GM12874 (cell line): ENCODE measurements around the gene MUTYH.

Source experiments
- TF ChIP-seq, protein P1 (sequence below): IDR thresholded peaks from 2 replicates; pipeline ENCODE4 v1.5.1; 2011; ENCODE audit warnings: low read depth, mild to moderate bottlenecking, control low read depth, low read length, moderate library complexity; ENCODE audit not compliant: insufficient read depth

The MUTYH gene

DNA sequence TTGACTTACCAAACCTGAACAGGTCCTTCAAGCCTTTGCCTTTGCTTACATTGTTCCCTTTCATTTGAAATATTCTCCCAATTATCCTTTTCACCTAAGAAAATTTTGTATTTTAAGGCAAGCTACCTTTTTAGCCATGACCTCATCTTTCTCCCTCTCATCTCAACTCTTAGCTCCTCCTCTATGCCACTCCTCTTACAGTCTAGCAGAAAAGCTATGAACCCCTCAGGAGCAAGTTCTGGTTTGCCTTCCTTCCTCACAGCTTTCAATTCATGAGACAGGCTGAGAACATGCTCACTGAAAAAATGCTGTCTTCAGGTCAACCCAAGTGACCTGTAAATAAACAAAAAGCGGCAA lies 8.3 kb upstream of the MUTYH start:
- TF ChIP-seq, protein P1, sequence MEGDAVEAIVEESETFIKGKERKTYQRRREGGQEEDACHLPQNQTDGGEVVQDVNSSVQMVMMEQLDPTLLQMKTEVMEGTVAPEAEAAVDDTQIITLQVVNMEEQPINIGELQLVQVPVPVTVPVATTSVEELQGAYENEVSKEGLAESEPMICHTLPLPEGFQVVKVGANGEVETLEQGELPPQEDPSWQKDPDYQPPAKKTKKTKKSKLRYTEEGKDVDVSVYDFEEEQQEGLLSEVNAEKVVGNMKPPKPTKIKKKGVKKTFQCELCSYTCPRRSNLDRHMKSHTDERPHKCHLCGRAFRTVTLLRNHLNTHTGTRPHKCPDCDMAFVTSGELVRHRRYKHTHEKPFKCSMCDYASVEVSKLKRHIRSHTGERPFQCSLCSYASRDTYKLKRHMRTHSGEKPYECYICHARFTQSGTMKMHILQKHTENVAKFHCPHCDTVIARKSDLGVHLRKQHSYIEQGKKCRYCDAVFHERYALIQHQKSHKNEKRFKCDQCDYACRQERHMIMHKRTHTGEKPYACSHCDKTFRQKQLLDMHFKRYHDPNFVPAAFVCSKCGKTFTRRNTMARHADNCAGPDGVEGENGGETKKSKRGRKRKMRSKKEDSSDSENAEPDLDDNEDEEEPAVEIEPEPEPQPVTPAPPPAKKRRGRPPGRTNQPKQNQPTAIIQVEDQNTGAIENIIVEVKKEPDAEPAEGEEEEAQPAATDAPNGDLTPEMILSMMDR: no peak

DNA sequence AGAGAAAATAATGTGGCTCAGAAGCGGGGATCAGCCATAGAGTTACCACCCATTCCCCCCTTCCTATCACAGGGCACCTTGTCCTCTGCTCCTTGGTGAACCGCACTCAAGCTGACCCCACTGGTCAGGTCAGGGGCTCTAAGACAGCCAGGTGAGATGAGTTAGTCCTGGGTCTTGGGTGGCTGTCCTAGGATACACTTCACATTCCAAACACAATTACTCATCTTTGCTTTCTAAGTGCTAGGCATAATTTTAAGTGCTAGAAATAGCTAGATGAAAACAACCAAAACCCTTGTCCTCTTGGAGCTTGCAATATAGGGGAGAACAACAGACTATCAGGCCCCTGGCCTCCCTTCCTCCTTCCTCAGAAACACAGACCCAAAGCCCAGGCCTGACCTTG lies 7.8 kb upstream of the MUTYH start:
- TF ChIP-seq, protein P1: no peak

DNA sequence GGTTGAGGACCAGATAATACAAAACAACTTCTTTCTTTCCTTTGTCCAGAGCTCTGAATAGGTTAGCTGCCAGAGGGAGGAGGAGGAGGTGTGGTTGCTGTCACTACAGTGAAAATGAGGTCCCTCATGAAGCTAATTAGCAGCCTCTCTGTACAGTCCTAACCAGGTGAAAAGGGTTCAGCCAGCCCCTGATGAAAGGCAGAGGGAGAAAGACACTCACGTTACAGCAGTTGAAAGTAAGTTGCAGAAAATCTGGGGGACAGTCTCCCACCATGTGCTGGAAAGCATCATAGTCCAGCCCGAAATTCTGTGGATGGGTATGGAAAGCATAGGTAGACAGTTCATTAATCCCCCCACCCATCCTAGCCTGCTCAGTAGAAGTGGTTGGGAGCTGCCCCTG lies 6.2 kb upstream of the MUTYH start:
- TF ChIP-seq, protein P1: no peak

DNA sequence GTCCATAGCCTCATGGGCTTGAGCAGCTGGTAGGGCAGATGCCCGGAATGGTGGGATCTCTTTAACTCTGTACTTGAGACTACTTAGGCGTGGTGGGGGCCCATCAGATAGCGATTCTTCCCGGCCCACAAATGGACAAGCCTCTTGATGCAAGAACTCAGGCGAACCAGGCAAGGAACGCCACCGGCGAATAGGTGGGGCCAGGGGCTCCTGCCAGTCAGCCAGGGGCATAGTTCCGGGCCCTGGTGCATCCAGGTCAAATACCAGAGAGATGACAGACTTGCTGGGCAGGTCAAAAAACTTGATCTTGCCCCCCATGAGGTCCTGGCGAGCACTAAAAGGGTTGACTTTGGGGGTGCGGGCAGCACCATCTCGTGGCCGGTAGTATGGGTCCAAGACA lies 4.8 kb upstream of the MUTYH start:
- TF ChIP-seq, protein P1: no peak

DNA sequence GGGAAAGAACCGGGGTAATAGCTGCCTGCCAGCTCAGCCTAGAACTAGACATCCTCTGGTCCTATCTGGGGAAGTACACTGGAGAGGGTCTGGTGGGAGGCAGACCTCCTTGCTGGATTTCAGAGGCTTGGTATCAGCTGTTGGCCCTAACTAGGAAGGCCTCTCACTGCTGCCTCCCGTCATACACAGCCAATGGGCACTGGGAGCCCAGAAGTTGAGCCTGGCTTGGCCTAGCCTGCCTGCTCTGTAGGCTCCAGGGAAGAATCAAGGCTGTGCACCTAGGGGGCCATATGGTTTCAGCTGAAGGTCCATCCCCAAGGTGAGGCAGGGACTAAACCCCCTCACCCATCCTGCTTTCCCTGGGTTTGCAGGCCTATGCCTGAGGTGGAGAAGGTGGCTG lies 4.3 kb upstream of the MUTYH start:
- TF ChIP-seq, protein P1: no peak

DNA sequence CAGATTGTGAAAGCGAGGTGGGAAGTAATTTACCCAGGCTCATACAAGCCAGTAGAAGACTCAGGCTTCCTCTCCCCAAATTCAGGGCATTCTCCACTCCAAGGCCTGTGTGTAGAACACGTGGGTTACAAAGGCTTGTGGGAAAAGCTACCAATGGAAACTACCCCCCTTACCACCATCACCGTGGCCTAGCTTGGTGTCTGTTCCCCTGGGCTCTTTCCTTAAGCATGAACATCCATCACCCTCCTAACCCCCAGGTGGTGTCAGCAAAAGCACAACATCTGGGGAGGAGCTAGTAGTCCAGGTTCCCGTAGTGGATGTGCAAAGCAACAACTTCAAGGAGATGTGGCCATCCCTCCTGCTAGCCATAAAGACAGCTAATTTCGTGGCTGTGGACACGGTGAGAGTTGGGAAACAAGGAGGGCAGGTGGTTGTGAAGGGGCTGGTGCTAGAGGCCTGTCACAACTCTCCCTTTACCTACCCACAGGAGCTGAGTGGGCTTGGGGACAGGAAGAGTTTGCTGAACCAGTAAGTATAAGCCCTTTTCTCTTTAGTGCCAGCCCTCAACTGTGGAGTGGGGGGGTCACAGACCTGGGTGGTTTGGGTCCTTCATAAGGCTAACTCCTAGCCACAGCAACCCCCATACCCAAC lies 701 bp upstream of the MUTYH start:
- TF ChIP-seq, protein P1: no peak

DNA sequence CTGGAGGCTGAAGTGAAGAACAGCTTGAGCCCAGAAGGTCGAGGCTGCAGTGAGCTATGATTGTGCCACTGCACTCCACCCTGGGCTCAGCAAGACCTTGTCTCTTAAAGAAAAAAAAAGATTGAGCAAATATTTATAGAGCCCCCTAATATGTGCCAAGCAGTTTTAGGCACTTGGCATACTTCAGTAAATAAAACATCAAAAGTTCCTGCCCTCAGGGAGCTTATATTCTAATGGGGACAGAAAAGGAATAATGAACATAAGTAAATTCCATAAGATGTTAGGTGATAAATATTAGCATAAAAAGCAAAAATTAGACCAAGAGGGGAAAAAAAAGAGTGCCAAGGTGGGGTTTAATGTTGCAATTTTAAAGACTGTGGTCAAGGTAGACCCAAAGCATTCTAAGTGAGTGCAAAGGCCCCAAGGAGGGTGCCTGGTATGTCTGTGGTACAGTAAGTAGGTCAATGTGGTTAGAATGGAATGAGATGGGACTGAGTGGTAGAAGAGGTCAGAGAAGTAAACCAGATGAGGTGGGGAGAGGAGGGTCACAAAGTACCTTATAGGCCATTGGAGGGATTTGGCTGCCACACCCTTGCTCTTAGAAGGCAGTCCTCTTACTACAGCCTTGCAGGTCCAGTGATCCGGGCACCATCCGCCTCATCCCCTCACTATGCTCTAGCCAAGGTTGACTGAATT lies 2.5 kb downstream of the MUTYH start:
- TF ChIP-seq, protein P1: no peak
